Common myeloid progenitor, CD34-positive (primary cell): ENCODE measurements around the gene CYB5A.

Experiments used
- CTCF ChIA-PET: fragments of 350-600 bp; sonication (Branson Sonifier 250); formaldehyde crosslinking; loops from one replicate; lab custom pipeline; 2021; ENCODE audit warnings: antibody characterized with exemption; lab: Charles Lee
- POLR2A ChIA-PET: fragments of 350-600 bp; sonication (Branson Sonifier 250); formaldehyde crosslinking; loops from one replicate; lab custom pipeline; 2021; ENCODE audit warnings: antibody characterized with exemption; lab: Charles Lee
- DNase-seq, 3 donors: peaks; one replicate each; pipeline versions ENCODE4 v3.0.0 to v3.0.0-alpha.2; 2013
- H3K27ac ChIP-seq, 2 experiments: 1 replicate in 1 of 2; 2 replicates in 1 of 2; pipeline ENCODE4 v1.7.0; 2013; ENCODE audit warnings: inconsistent platforms in 2 of 2, low read length in 2 of 2, mild to moderate bottlenecking in 2 of 2, low read depth in 1 of 2, moderate library complexity in 1 of 2; ENCODE audit not compliant: severe bottlenecking in 2 of 2, insufficient read depth in 1 of 2, poor library complexity in 1 of 2
- H3K27me3 ChIP-seq, 5 experiments: replicated peaks in 2 of 5; 1 replicate in 3 of 5; 2 replicates in 2 of 5; pipeline versions ENCODE4 v1.6.1 to v1.7.0; 2013; ENCODE audit warnings: low read length in 4 of 5, mild to moderate bottlenecking in 2 of 5, moderate library complexity in 2 of 5, inconsistent platforms in 1 of 5; ENCODE audit not compliant: insufficient read depth in 5 of 5, control insufficient read depth in 4 of 5
- H3K36me3 ChIP-seq, 4 experiments: 1 replicate in 2 of 4; 2 replicates in 2 of 4; pipeline versions ENCODE4 v1.6.1 to v1.7.0; 2013; ENCODE audit warnings: low read length in 3 of 4, control low read depth in 1 of 4, mild to moderate bottlenecking in 1 of 4; ENCODE audit not compliant: control insufficient read depth in 4 of 4, insufficient read depth in 4 of 4
- H3K4me1 ChIP-seq, 4 experiments: 1 replicate in 3 of 4; 2 replicates in 1 of 4; pipeline versions ENCODE4 v1.6.1 to v1.7.1; 2013; ENCODE audit warnings: low read length in 3 of 4, mild to moderate bottlenecking in 3 of 4, control low read depth in 1 of 4, inconsistent platforms in 1 of 4, moderate library complexity in 1 of 4; ENCODE audit not compliant: control insufficient read depth in 4 of 4, insufficient read depth in 4 of 4; ENCODE audit errors: control extremely low read depth in 1 of 4
- H3K4me3 ChIP-seq, 7 experiments: 1 replicate in 4 of 7; 2 replicates in 3 of 7; pipeline versions ENCODE4 v1.5.1 to v1.7.0; 2013; ENCODE audit warnings: mild to moderate bottlenecking in 7 of 7, low read length in 6 of 7, moderate library complexity in 6 of 7, inconsistent platforms in 2 of 7, low read depth in 2 of 7, control low read depth in 1 of 7; ENCODE audit not compliant: insufficient read depth in 4 of 7, control insufficient read depth in 1 of 7; ENCODE audit errors: extremely low read depth in 1 of 7
- H3K9me3 ChIP-seq, 5 experiments: 1 replicate in 4 of 5; 2 replicates in 1 of 5; pipeline versions ENCODE4 v1.6.1 to v1.7.1; 2013; ENCODE audit warnings: low read length in 4 of 5, mild to moderate bottlenecking in 2 of 5, inconsistent platforms in 1 of 5, low read depth in 1 of 5, moderate library complexity in 1 of 5; ENCODE audit not compliant: control insufficient read depth in 4 of 5, insufficient read depth in 2 of 5; ENCODE audit errors: control extremely low read depth in 1 of 5
- WGBS: methylation state at CpG from one replicate; pipeline ENCODE4 v1.1.5; 2013; ENCODE audit not compliant: insufficient coverage; 5-methylcytosine and 5-hydroxymethylcytosine counted together

The CYB5A gene

DNA sequence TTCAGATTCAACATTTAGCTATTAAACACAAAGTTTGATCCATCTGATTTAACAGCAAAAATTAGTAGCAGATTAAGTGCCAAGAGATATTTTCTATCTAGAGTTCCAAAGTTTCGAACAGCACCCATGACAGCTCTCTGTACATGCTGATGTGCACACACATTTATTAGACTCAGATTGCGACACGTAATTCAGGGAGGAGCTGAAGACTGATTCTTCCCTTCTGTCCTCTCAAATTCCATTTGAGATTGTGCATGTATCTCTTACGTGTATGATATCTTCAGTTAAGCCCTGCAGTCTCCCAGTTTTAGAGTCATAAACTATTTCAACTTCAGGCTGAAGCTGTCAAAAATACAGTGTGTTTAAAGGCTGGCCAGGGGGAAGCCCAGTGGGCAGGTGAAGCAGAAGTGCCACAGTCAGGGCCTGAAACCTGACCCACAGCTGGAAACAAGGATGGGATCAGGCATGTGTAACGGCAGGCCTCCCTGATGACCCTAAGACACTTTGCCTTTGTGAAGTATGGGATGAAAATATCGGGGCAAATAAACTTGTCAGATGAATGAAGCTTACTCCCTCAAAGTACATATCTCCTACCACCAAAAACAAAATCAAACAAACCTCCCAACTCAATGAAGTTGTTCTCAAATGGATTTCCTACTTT lies 30.6 kb downstream of the CYB5A start:
- CTCF ChIA-PET: interaction anchor here (1.0 to 1.1 kb wide), 2 partner anchors 64 to 292 kb away, joined by 3 read pairs; no protein-coding TSS in a partner anchor
- 93% methylated on average over 3 of the region's 6 CpGs for WGBS
- no peaks in the 10 kb centered on the region for H3K27me3 ChIP-seq
- POLR2A ChIA-PET: interaction anchor here (0.6 kb wide), 1 partner anchor 57 kb away, joined by 5 read pairs; no protein-coding TSS in a partner anchor
- H3K27ac ChIP-seq: no peak overlapping the region
- peaks cover 3 to 16% (median 11%) of the 10 kb centered on the region in 4 experiments for H3K36me3 ChIP-seq
- DNase-seq: no peak
- no peak overlapping the region for H3K4me3 ChIP-seq
- no peaks in the 10 kb centered on the region for H3K4me1 ChIP-seq
- no peaks in the 10 kb centered on the region for H3K9me3 ChIP-seq

DNA sequence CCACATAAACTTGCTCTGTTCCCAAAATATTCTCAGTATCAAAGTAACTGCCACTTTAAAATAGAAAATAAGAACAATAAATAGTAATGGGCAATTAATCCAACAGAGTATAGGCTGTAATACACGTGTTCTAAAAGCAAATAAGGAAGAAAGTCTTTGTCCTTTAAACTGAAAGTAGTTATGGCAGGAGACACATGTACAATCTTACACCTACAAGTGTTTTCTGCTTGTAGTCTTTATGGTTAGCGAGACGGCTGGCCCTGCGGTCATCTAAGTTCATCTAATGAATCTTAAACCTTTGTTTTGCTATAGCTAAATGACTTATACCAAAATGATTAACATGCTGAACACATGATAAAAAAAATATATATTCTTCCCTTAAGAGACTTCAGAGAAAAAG lies 32.4 kb downstream of the CYB5A start:
- WGBS: no CpG with 5 or more reads among the region's 4 CpGs
- CTCF ChIA-PET: no interaction called here
- H3K9me3 ChIP-seq: no peaks in the 10 kb centered on the region
- no peak overlapping the region for H3K27ac ChIP-seq
- no peaks in the 10 kb centered on the region for H3K27me3 ChIP-seq
- H3K36me3 ChIP-seq: peaks cover 3 to 16% (median 10%) of the 10 kb centered on the region in 4 experiments
- H3K4me3 ChIP-seq: no peak overlapping the region
- DNase-seq: no peak
- POLR2A ChIA-PET: no interaction called here
- peaks cover 0 to 3% (median 0%) of the 10 kb centered on the region in 4 experiments for H3K4me1 ChIP-seq

DNA sequence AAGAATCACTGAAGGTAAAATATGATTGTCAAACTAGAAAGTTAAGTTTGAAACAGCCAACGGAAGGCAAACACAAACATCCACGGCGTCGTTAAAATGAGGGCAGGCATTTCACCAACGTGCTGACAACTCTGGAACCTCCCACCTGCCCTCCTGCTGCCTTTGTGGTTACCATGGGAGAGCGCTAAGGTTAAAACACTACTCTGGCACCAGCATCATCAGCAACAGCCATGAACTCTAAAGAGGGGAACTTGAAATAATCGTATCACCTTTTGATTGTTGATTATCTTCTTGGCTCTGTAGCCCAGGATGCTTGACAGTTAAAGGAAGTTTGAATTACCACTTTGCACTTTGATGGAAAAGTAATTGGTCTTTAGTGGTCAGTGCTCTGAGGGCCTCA lies 34.7 kb downstream of the CYB5A start:
- Histone ChIP-seq H3K4me1 (peaks cover 0 to 5% (median 3%) of the 10 kb centered on the region in 4 experiments), H3K4me3 (no peak overlapping the region), H3K27me3 (no peaks in the 10 kb centered on the region), H3K36me3 (peaks cover 3 to 14% (median 11%) of the 10 kb centered on the region in 4 experiments), H3K9me3 (no peaks in the 10 kb centered on the region), H3K27ac (no peak overlapping the region)
- DNase-seq: no peak
- POLR2A ChIA-PET: no interaction called here
- WGBS: 83% methylated on average over 7 of the region's 7 CpGs
- CTCF ChIA-PET: no interaction called here

DNA sequence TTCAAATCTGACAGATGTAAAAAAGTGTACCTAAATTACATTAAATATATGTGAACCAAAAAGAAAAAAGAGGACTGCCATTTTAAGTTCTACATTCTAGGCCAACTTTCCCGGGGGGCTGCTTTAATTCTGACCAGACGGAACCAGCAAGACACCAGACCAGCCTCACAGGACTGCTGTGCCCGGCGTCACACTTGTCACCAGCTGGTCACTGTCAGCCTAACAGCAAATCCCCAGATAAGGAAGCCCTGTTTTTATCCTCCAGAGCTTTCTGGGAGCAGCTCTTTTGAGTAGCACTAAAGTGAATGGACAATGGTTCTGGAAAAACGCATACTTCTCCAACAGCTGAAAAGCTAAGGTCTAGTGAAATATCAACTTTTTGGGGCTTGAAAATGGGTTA lies 35.6 kb downstream of the CYB5A start:
- Histone ChIP-seq H3K4me3 (no peak overlapping the region), H3K27me3 (no peaks in the 10 kb centered on the region), H3K9me3 (no peaks in the 10 kb centered on the region), H3K4me1 (peaks cover 2 to 14% (median 11%) of the 10 kb centered on the region in 4 experiments), H3K27ac (no peak overlapping the region), H3K36me3 (peaks cover 3 to 7% (median 5%) of the 10 kb centered on the region in 4 experiments)
- CTCF ChIA-PET: interaction anchor here (1.4 kb wide), 1 partner anchor 61 kb away, joined by 3 read pairs; no protein-coding TSS in a partner anchor
- 95% methylated on average over 3 of the region's 5 CpGs for WGBS
- no peak for DNase-seq
- POLR2A ChIA-PET: no interaction called here

DNA sequence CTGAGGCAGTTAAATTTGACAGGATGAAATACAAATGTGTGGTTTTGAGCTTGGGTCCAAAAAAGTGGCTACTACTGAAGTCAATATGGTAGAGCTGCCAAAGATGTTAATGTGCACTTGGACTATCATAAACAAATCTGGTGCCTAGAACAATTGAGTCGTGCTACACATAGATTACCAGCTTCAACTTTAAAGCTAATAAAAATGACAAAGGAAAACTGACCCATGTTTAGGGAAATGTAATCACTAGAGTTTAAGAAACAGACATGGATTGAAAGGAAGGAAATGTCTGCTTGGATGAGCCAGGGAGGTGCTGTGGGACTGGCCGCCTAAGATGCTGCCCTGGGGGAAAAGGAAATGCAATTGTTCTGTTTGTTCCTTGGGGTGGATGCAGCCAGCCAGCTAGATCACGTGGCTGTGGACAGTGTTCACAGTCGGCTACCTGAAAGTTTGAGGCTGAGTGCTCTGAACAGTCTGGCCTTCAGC lies 36.6 kb downstream of the CYB5A start:
- 73% methylated on average over 1 of the region's 4 CpGs for WGBS
- Histone ChIP-seq H3K4me1 (peaks cover 2 to 16% (median 12%) of the 10 kb centered on the region in 4 experiments), H3K27ac (no peak overlapping the region), H3K9me3 (no peaks in the 10 kb centered on the region), H3K36me3 (peaks cover 0 to 9% (median 3%) of the 10 kb centered on the region in 4 experiments), H3K4me3 (no peak overlapping the region), H3K27me3 (no peaks in the 10 kb centered on the region)
- ChIA-PET POLR2A (no interaction called here), CTCF (interaction anchor here (1.3 to 1.9 kb wide), 3 partner anchors 19 to 60 kb away, joined by 3 to 6 read pairs (median 3); no protein-coding TSS in a partner anchor)
- no peak for DNase-seq

DNA sequence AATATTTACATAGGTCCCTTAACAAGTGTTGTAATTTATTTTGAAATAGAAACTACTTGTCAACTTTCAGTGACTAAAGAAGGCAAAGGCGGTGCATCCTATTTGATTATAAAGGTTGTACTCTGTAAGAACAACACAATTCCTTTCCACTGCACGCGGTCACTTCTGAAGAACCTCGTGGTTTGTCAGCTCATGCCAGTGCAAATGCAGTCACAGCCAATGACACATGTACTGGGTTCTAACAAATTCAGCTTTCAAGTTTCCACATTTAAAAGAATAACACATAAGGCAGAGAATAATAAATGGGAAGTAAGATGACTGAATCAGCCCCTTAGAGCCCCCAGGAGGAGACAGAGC lies 39.7 kb downstream of the CYB5A start:
- peaks cover 0 to 5% (median 1%) of the 10 kb centered on the region in 4 experiments for H3K36me3 ChIP-seq
- peaks cover 2 to 16% (median 12%) of the 10 kb centered on the region in 4 experiments for H3K4me1 ChIP-seq
- WGBS: 89% methylated on average over 4 of the region's 4 CpGs
- H3K4me3 ChIP-seq: no peak overlapping the region
- no peaks in the 10 kb centered on the region for H3K9me3 ChIP-seq
- H3K27me3 ChIP-seq: no peaks in the 10 kb centered on the region
- peak in 2 of 3 donors; percentile 43 to 52 for DNase-seq
- POLR2A ChIA-PET: no interaction called here
- CTCF ChIA-PET: interaction anchor here (1.1 to 1.2 kb wide), 2 partner anchors 11 to 48 kb away, joined by 4 to 5 read pairs; no protein-coding TSS in a partner anchor
- peak overlapping the region in 1 of 2 experiments; percentile 63 for H3K27ac ChIP-seq
